HEK293T (cell line): ENCODE results near the gene KRT32.

Experiments
- FOXA1 ChIP-seq: fragments of 450-650 bp; IDR thresholded peaks from 2 replicates; pipeline ENCODE4 v1.6.1; 2016; ENCODE audit warnings: mild to moderate bottlenecking
- HDGF ChIP-seq: fragments of 450-650 bp; IDR thresholded peaks from 2 replicates; pipeline ENCODE4 v1.6.1; 2017; ENCODE audit warnings: antibody characterized with exemption, borderline replicate concordance
- L3MBTL2 ChIP-seq: fragments of 450-650 bp; conservative IDR thresholded peaks from 2 replicates; pipeline ENCODE4 v1.6.1; 2016; ENCODE audit warnings: mild to moderate bottlenecking
- ZNF384 ChIP-seq: fragments of 450-650 bp; IDR thresholded peaks from 2 replicates; pipeline ENCODE4 v1.6.1; 2016

- TF ChIP-seq ZNF384 (no peak), HDGF (no peak), FOXA1 (no peak), L3MBTL2 (no peak)
These were observed 8.2 kb upstream of the KRT32 start for GRCh38 chr17:41475421-41475820.
